Skin epidermis (tissue), 12 donors: ENCODE measurements around the gene ONECUT3.

Source experiments
- H3K27ac ChIP-seq, 21 experiments: fragments of 200-600 bp; sonication (generic) in 11 of 21; one replicate each; pipeline ENCODE4 v1.5.0; 2020; ENCODE audit warnings: mild to moderate bottlenecking in 3 of 21, inconsistent platforms in 2 of 21, moderate library complexity in 2 of 21
- H3K4me3 ChIP-seq, 7 experiments: fragments of 200-600 bp; sonication (generic) in 2 of 7; one replicate each; pipeline ENCODE4 v1.5.0; 2020; ENCODE audit warnings: inconsistent platforms in 2 of 7, mild to moderate bottlenecking in 2 of 7, moderate library complexity in 1 of 7

ONECUT3 gene

GRCh38 chr19:1736927-1737326, 16.4 kb upstream of the ONECUT3 start:
- H3K4me3 ChIP-seq = no peak overlapping the region
- no peak overlapping the region for H3K27ac ChIP-seq

DNA sequence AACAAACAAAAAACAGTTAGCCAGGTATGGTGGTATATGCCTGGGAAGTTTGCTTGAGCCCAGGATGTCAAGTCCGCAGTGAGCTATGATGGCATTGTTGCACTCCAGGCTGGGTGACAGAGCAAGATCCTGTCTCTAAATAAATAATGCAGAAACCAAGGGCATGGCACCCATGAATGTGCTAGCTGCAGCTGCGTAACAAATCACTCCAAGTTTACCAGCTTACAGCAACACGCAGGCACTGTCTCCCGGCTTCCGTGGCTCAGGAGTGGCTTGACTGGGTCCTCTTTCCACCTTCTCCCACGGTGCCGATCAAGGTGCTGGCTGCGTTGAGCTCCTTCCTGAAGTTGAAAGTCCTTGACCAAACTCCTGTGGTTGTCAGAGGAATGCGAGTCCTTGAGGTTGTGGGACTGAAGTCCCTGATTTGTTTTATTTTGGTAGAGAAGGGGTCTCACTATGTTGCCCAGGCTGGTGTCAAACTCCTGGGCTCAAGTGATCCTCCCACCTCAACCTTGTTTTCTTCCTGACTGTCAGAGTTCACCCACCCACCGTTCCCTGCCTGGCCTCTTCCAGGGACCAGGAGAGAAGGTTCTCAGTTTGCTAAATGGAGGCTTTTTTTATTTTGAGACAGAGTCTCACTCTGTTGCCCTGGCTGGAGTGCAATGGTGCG, 13.2 kb upstream of the ONECUT3 start:
- H3K27ac ChIP-seq = no peak overlapping the region
- H3K4me3 ChIP-seq = no peak overlapping the region

DNA sequence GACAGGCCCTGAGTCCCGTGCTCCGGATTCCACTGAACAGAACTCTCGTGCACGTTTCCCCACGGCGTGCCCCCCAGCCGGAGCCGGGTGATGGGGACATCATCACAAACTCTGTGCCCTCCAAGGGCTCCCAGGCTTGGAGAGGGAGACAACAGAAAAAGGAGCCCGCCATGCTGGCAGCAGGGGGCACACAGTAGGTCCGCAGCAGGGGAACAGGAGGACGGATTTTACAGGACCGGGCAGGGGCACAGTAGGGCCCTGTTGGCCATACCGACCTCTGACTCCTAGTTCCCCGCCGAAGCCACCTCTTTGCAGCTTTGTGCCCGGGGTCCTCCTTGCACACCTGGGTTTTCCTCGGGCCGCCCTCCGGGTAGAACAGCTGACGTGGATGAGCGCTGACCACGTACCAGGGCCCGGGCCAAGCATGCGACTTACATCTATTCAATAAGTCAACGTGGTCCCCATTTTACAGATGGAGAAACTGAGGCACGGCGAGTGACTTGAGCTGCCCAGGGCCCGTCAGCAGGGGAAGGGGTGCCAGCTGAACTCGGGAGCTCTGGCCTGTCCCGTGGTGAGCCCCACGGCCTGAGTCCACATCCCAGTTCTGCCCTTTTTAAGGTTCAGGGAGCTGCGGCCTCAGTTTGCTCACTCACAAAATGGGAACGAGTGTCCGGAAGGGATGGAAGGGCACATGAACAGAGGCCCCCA, 10.2 kb upstream of the ONECUT3 start:
- no peak overlapping the region for H3K4me3 ChIP-seq
- H3K27ac ChIP-seq = no peak overlapping the region

GRCh38 chr19:1744133-1744665, 9.1 kb upstream of the ONECUT3 start:
- Histone ChIP-seq H3K4me3 (no peak overlapping the region), H3K27ac (no peak overlapping the region)

- Histone ChIP-seq H3K4me3 (no peak overlapping the region), H3K27ac (no peak overlapping the region)
Measured at GRCh38 chr19:1744822-1745563, 8.3 kb upstream of the ONECUT3 start.

DNA sequence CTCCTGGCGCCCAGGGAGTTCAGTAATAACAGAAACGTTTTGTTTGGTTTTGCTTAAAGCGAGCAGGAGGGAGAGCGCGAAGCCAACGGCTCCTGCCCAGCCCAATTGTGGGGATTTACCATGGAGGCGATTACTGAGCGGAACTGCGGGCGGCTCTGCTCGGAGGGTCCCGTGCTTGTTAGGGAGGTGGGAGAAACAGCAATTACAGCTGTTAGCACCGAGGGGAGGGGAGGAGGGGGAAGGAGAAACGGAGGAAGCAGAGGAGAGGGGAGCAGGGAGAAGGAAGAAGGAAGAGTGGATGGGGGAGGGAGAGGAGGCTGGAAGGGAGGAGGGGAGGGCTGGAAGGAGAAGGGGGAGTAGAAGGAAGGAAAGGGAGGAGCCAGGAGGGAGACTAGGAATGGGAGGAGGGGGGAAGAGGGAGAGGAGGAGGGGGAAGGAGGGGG, 7.7 kb upstream of the ONECUT3 start:
- no peak overlapping the region for H3K27ac ChIP-seq
- H3K4me3 ChIP-seq = no peak overlapping the region

- Histone ChIP-seq H3K27ac (no peak overlapping the region), H3K4me3 (no peak overlapping the region)
Measured at GRCh38 chr19:1746401-1747284, 6.7 kb upstream of the ONECUT3 start.

GRCh38 chr19:1747285-1748114, 5.8 kb upstream of the ONECUT3 start:
- Histone ChIP-seq H3K27ac (no peak overlapping the region), H3K4me3 (peak overlapping the region in 2 of 7 experiments; percentile 1 to 17)

- Histone ChIP-seq H3K4me3 (peak overlapping the region in 3 of 7 experiments; percentile 1 to 17 (median 9)), H3K27ac (no peak overlapping the region)
Measured at GRCh38 chr19:1748115-1748872, 5.0 kb upstream of the ONECUT3 start.

GRCh38 chr19:1748873-1749341, 4.4 kb upstream of the ONECUT3 start:
- Histone ChIP-seq H3K4me3 (peak overlapping the region in 2 of 7 experiments; percentile 1 to 17), H3K27ac (no peak overlapping the region)

GRCh38 chr19:1749373-1750342, 3.6 kb upstream of the ONECUT3 start:
- Histone ChIP-seq H3K4me3 (peak overlapping the region in 2 of 7 experiments; percentile 2 to 11), H3K27ac (no peak overlapping the region)

DNA sequence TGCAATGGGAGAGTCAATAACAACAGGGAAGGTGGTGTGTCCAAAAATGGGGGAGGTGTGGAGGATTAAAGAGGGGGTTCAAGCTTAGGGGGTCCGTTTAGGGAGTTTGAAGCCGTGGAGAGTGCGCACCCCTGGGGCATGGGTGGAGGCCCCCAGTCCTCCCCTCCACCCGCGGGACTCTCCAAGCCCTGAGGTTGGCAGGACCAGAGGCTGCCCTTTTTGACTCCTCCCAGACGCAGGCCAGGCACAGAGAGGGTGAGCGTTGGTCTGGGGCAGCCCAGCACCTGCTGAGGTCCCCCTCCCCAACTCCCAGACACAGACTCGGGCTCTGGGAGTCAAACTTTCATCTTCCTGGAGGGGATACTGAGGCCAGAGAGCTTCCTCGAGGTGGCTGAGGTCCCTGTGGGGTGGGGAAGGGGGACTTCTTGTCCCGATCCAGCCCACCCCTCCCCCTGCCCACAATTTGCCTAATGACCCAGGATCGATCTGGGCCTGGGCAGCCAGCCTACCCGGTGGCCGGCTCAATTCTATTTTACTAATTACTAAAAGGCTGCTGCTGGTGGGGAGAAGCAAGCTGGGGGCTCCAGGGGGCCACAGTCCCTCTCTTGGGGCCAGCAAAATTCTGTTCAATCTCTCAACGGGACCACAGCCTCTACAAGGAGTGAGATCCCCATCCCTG, 2.8 kb upstream of the ONECUT3 start:
- Histone ChIP-seq H3K4me3 (no peak overlapping the region), H3K27ac (no peak overlapping the region)

- Histone ChIP-seq H3K27ac (no peak overlapping the region), H3K4me3 (no peak overlapping the region)
Measured at GRCh38 chr19:1751367-1752008, 1.8 kb upstream of the ONECUT3 start.

GRCh38 chr19:1752009-1752756, 1.1 kb upstream of the ONECUT3 start:
- Histone ChIP-seq H3K4me3 (no peak overlapping the region), H3K27ac (no peak overlapping the region)
